ENCODE results near the gene KLF13. TPM values are rescaled to one million over a fixed set of nuclear protein-coding genes. Genes with fewer than 3 reads are reported as not detected.

Gene KLF13
- total RNA-seq, 2 experiments from 2014 or later = 163 to 175 TPM

DNA sequence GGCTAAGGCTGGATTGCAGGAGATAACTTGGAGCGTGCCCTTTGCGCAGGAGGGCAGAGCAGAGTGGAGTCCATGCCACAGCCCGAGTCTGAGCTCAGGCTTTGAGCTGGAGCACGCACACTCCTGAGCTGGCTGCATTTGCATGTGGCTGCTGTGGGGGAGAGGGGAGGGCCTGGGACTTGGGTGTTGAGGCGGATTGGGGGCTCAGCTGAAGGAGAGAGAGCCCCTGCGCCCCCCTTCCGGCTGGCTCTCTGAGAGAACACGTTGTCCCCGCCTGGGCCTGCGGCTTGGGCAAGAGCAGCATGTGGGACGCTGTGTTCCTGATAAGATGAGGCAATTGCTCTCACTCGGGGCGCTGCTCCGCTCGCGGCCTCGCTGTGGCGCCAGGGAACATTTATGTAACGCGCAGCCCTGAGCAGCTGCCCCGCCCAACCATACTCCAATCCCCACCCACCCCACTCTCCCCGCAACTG is 39.1 kb downstream of the KLF13 start:
- DNase-seq (peak; percentile 95), ATAC-seq (peak; percentile 66)
- CTCF ChIA-PET = interaction anchor here (0.6 to 11.3 kb wide), 24 partner anchors 9 to 153 kb away, joined by 3 to 134 read pairs (median 6); partner anchors contain the start of gene KLF13
- H3K4me1 Mint-ChIP-seq (ENCODE audit: low read depth) = peaks cover 100% of the 10 kb centered on the region
- peak overlapping the region; percentile 78 for H3K4me3 Mint-ChIP-seq
- H3K27ac Mint-ChIP-seq = peak overlapping the region; percentile 99
- POLR2A ChIA-PET = interaction anchor here (0.7 to 18.7 kb wide), 21 partner anchors 8 to 163 kb away, joined by 3 to 444 read pairs (median 6); partner anchors contain the start of gene KLF13
- H3K27me3 Mint-ChIP-seq = no peaks in the 10 kb centered on the region
- peaks cover 46% of the 10 kb centered on the region for H3K36me3 Mint-ChIP-seq (ENCODE audit: low read depth)
- H3K9me3 Mint-ChIP-seq = peaks cover 3% of the 10 kb centered on the region
- TF ChIP-seq, protein P1, sequence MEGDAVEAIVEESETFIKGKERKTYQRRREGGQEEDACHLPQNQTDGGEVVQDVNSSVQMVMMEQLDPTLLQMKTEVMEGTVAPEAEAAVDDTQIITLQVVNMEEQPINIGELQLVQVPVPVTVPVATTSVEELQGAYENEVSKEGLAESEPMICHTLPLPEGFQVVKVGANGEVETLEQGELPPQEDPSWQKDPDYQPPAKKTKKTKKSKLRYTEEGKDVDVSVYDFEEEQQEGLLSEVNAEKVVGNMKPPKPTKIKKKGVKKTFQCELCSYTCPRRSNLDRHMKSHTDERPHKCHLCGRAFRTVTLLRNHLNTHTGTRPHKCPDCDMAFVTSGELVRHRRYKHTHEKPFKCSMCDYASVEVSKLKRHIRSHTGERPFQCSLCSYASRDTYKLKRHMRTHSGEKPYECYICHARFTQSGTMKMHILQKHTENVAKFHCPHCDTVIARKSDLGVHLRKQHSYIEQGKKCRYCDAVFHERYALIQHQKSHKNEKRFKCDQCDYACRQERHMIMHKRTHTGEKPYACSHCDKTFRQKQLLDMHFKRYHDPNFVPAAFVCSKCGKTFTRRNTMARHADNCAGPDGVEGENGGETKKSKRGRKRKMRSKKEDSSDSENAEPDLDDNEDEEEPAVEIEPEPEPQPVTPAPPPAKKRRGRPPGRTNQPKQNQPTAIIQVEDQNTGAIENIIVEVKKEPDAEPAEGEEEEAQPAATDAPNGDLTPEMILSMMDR (IDR thresholded peaks at IDR 0.05) = peak; percentile 58
- intact Hi-C loops (cut with micrococcal nuclease) = loop anchor here (2.0 to 5.0 kb wide), 2 partner anchors 69 to 122 kb away; no protein-coding TSS in a partner anchor

DNA sequence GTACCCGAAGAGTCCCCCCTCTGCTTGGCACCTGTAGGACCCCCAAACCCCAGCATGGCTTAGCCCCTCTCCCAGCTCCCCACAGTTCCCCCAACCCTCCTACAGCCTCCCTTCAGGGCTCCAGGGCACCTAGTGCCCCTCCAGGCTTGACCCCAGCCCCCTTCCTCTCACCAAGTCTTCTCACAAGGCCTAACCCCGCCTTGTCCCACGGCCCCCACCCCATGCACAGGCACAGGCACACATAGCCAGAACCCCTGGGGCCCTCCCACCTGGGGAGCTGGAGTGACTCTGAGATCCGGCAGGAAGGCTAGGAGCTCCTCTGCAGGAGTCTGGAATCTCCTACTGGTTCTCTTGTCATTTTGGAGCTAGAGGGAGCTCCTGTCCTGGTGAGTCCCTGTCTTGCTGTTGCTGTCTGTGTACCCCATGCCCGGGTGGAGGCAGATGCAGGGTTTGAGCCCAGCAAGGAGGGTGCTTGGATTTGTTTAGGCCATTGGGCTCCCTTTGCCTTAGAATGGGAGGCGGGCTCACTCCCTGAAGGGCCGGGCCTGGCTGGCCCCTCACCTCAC is 39.6 kb downstream of the KLF13 start:
- POLR2A ChIA-PET = interaction anchor here (1.0 to 18.7 kb wide), 19 partner anchors 9 to 164 kb away, joined by 3 to 444 read pairs (median 8); partner anchors contain the start of gene KLF13
- no peaks in the 10 kb centered on the region for H3K27me3 Mint-ChIP-seq
- DNase-seq = peak; percentile 39
- no peak for ATAC-seq
- H3K4me3 Mint-ChIP-seq = peak overlapping the region; percentile 78
- intact Hi-C loops (cut with micrococcal nuclease) = loop anchor here (2.0 to 5.0 kb wide), 2 partner anchors 69 to 121 kb away; no protein-coding TSS in a partner anchor
- peaks cover 100% of the 10 kb centered on the region for H3K4me1 Mint-ChIP-seq (ENCODE audit: low read depth)
- TF ChIP-seq, protein P1 (IDR thresholded peaks at IDR 0.05) = peak; percentile 16
- H3K9me3 Mint-ChIP-seq = peaks cover 3% of the 10 kb centered on the region
- peak overlapping the region; percentile 99 for H3K27ac Mint-ChIP-seq
- H3K36me3 Mint-ChIP-seq (ENCODE audit: low read depth) = peaks cover 50% of the 10 kb centered on the region
- CTCF ChIA-PET = interaction anchor here (0.9 to 11.3 kb wide), 23 partner anchors 10 to 154 kb away, joined by 3 to 134 read pairs (median 6); partner anchors contain the start of gene KLF13

DNA sequence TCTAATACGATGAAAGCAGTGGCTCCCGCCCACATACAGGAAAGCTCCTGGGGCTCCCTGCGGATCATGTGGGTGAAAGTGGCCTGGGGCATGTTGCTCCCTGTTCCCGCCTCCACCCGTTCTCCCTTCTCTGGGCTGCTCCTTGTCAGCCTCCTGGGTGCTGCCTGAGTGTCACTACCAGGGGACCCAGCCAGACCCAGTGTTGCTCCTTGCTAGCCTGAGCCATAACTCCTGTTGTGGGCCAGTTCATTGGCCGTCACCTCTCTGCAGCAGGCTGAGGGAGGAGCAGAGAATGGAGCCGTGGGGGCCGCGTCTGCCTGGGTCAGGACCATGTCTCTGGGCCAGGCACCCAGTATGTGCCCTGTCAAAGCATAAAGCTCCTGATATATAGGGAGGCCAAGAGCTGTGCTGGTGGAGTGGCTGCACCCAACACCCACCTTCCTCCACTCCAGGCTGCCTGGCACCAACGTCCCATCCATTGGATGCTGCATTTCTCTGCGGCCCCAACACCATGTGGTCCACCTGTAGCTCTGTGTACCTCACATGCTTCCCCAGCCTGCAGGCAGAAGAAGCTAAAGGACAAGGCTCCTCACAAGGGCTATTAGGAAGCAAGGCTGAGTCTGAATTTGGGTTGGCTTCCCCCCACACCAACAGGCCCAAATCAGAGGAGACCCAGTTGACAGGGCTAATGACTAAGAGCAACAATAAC is 40.5 kb downstream of the KLF13 start:
- POLR2A ChIA-PET = interaction anchor here (0.7 to 18.7 kb wide), 17 partner anchors 10 to 165 kb away, joined by 3 to 444 read pairs (median 5); partner anchors contain the start of gene KLF13
- peak; percentile 1 for ATAC-seq

DNA sequence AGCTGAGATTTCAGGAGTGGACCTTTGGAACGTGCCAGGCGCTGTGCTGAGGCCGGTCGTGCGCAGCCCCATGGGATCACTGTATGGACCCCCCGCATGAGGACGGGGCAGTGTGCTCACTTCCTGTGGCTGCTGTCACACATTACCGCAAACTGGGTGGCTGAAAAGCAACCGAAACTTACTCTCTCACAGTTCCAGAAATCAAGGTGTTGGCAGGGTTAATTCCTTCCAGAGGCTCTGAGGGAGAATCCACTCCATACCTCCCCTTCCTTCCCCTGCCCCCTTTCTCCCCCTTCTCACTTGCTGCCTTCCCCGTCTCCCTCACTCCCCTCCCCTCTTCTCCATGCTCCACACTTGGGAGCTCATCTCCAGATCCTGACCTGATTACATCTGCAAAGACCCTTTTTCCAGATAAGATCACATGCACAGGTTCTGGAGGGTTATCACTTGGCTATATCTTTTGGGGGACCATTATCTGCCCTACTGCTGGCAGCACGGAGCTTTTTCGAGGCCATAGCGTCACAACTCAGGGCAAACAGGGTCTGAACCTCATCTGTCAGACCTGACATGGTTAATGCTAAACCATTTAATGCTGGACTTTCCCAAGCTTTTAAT is 41.2 kb downstream of the KLF13 start:
- Mint-ChIP-seq H3K4me3 (peak overlapping the region; percentile 78), H3K4me1 (ENCODE audit: low read depth) (peaks cover 94% of the 10 kb centered on the region), H3K36me3 (ENCODE audit: low read depth) (peaks cover 57% of the 10 kb centered on the region), H3K27me3 (no peaks in the 10 kb centered on the region), H3K27ac (peak overlapping the region; percentile 99), H3K9me3 (peaks cover 3% of the 10 kb centered on the region)
- ChIA-PET CTCF (interaction anchor here (0.9 to 11.3 kb wide), 9 partner anchors 10 to 153 kb away, joined by 3 to 134 read pairs (median 9); no protein-coding TSS in a partner anchor), POLR2A (interaction anchor here (0.6 to 18.7 kb wide), 16 partner anchors 10 to 121 kb away, joined by 3 to 444 read pairs (median 8); partner anchors contain the start of gene KLF13)
- ATAC-seq = peak; percentile 35
- intact Hi-C loops (cut with micrococcal nuclease) = loop anchor here (2.0 to 5.0 kb wide), 2 partner anchors 67 to 119 kb away; no protein-coding TSS in a partner anchor
- TF ChIP-seq, protein P1 (IDR thresholded peaks at IDR 0.05) = no peak
- peak; percentile 79 for DNase-seq

More for the DNA sequence above, 40.5 kb downstream of the KLF13 start:
- Mint-ChIP-seq H3K9me3 (peaks cover 3% of the 10 kb centered on the region), H3K4me3 (peak overlapping the region; percentile 78), H3K4me1 (ENCODE audit: low read depth) (peaks cover 96% of the 10 kb centered on the region), H3K36me3 (ENCODE audit: low read depth) (peaks cover 54% of the 10 kb centered on the region), H3K27me3 (no peaks in the 10 kb centered on the region), H3K27ac (peak overlapping the region; percentile 99)
- CTCF ChIA-PET = interaction anchor here (0.9 to 11.3 kb wide), 16 partner anchors 10 to 152 kb away, joined by 3 to 134 read pairs (median 8); partner anchors contain the start of gene KLF13
- peak; percentile 23 for DNase-seq
- TF ChIP-seq, protein P1 (IDR thresholded peaks at IDR 0.05) = no peak
- intact Hi-C loops (cut with micrococcal nuclease) = loop anchor here (2.0 to 5.0 kb wide), 2 partner anchors 68 to 120 kb away; no protein-coding TSS in a partner anchor
